ENCODE data around the gene PIGP.

GRCh38 chr21:37079211-37079824 lies 6.4 kb upstream of the PIGP start:
- peak; percentile 35 for TF ChIP-seq CTCF (IDR thresholded peaks at IDR 0.05; ENCODE audit: low read depth, low read length)
- TF ChIP-seq POLR2A (IDR thresholded peaks at IDR 0.05; ENCODE audit: extremely low read depth, insufficient read length): no peak
- no peak for TF ChIP-seq MAX (IDR thresholded peaks at IDR 0.05; ENCODE audit: low read depth, low read length)
- TF ChIP-seq MYC (IDR thresholded peaks at IDR 0.05; ENCODE audit: low read depth, low read length): no peak

All from NB4 (cell line).